A673 (cell line): ENCODE results near the gene SLC25A6. TPM values are rescaled to one million over a fixed set of nuclear protein-coding genes. Genes with fewer than 3 reads are reported as not detected.

Experiments
- BruUV-seq: library from RNA; stranded (reverse); fragments of 400-500 nt; replicated peaks from 2 replicates; lab custom pipeline; 2021; lab: Mats Ljungman, UMichigan
- CTCF ChIA-PET: fragments of 300-600 bp; sonication (Branson Sonifier 250); formaldehyde crosslinking; loops from one replicate; lab custom pipeline; 2022; ENCODE audit warnings: antibody characterized with exemption; lab: Charles Lee
- POLR2A ChIA-PET: fragments of 300-600 bp; sonication (Branson Sonifier 250); formaldehyde crosslinking; loops from one replicate; lab custom pipeline; 2022; ENCODE audit warnings: antibody characterized with exemption; ENCODE audit not compliant: low non-redundant PET; lab: Charles Lee
- DNase-seq: peaks from one replicate; pipeline ENCODE4 v3.0.0-alpha.2; 2015; ENCODE audit warnings: low spot score
- H3K27ac ChIP-seq: fragments of 200-600 bp; sonication (generic); 2 replicates; pipeline ENCODE4 v1.5.1; 2016; ENCODE audit warnings: mixed run types, low read depth, mild to moderate bottlenecking, mixed read lengths, antibody characterized with exemption, low read length; ENCODE audit not compliant: poor library complexity, severe bottlenecking
- H3K27me3 ChIP-seq: fragments of 200-600 bp; sonication (generic); replicated peaks from 2 replicates; pipeline ENCODE4 v1.6.1; 2017; ENCODE audit warnings: mixed run types, low read depth, mild to moderate bottlenecking, mixed read lengths, antibody characterized with exemption, low read length; ENCODE audit not compliant: insufficient read depth, poor library complexity
- H3K36me3 ChIP-seq: fragments of 200-600 bp; sonication (generic); 2 replicates; pipeline ENCODE4 v1.6.1; 2016; ENCODE audit warnings: mixed run types, mild to moderate bottlenecking, mixed read lengths, antibody characterized with exemption, low read length; ENCODE audit not compliant: insufficient read depth, poor library complexity, severe bottlenecking
- H3K4me1 ChIP-seq: fragments of 200-600 bp; sonication (generic); 2 replicates; pipeline ENCODE4 v1.6.1; 2017; ENCODE audit warnings: mixed run types, mild to moderate bottlenecking, mixed read lengths, antibody characterized with exemption, low read length; ENCODE audit not compliant: insufficient read depth, poor library complexity, severe bottlenecking
- H3K4me3 ChIP-seq: fragments of 200-600 bp; sonication (generic); 2 replicates; pipeline ENCODE4 v1.5.1; 2016; ENCODE audit warnings: low read depth, mixed run types, mild to moderate bottlenecking, mixed read lengths, low read length; ENCODE audit not compliant: poor library complexity, severe bottlenecking
- H3K9me3 ChIP-seq: fragments of 200-600 bp; sonication (generic); 2 replicates; pipeline ENCODE4 v1.6.1; 2016; ENCODE audit warnings: mixed run types, low read depth, mild to moderate bottlenecking, mixed read lengths, antibody characterized with exemption, low read length; ENCODE audit not compliant: poor library complexity, severe bottlenecking
- EZH2 ChIP-seq: fragments of 200-600 bp; sonication (generic); IDR thresholded peaks from 2 replicates; pipeline ENCODE4 v1.6.1; 2017; ENCODE audit warnings: borderline replicate concordance, low read depth, mild to moderate bottlenecking, mixed read lengths, antibody characterized with exemption, low read length; ENCODE audit not compliant: poor library complexity, severe bottlenecking
- intact Hi-C: fragments of 100-400 bp; cut with micrococcal nuclease; formaldehyde crosslinking; loops from one replicate; pipeline ENCODE4 v1.10.0; 2022; ENCODE audit not compliant: unreplicated experiment
- total RNA-seq: library from RNA; stranded (reverse); gene quantifications from 2 replicates; pipeline ENCODE4 v1.2.3, GENCODE V29; 2021
- TF ChIP-seq, protein P1 (sequence below): fragments of 300-800, 200-600 bp; sonication (generic); conservative IDR thresholded peaks from 2 replicates; pipeline ENCODE4 v1.5.1; 2017; ENCODE audit warnings: low read depth, mild to moderate bottlenecking, antibody characterized with exemption, low read length, moderate library complexity, mixed read lengths

The SLC25A6 gene
- total RNA-seq, 1 experiment from 2014 or later, result 423 TPM

DNA sequence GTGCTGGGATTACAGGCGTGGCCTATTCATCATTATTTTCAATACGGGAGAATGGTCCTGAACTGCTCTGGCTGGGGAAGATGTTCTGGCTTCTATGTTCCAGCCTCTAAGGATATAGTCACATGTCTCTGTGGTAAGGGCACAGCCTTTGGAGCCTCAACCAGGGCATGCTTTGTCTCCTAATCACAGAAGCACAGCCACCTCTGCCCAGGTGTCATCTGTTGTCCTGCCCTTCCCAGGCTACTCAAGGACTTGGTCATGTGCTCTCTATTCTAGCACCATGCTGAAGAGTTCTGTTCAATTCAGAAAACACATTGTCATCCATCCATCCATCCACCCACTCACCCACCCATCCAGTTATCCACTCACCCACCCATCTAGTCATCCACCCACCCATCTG is 31.3 kb upstream of the SLC25A6 start:
- BruUV-seq, result no TSS peak
- ChIA-PET CTCF (no interaction called here), POLR2A (no interaction called here)
- no peaks in the 10 kb centered on the region for H3K27me3 ChIP-seq
- H3K9me3 ChIP-seq, result peaks cover 15% of the 10 kb centered on the region
- intact Hi-C loops, result no loop called here
- H3K36me3 ChIP-seq, result peaks cover 24% of the 10 kb centered on the region
- no peak for DNase-seq
- H3K4me3 ChIP-seq, result no peak overlapping the region
- TF ChIP-seq EZH2, result no peak
- TF ChIP-seq, protein P1, sequence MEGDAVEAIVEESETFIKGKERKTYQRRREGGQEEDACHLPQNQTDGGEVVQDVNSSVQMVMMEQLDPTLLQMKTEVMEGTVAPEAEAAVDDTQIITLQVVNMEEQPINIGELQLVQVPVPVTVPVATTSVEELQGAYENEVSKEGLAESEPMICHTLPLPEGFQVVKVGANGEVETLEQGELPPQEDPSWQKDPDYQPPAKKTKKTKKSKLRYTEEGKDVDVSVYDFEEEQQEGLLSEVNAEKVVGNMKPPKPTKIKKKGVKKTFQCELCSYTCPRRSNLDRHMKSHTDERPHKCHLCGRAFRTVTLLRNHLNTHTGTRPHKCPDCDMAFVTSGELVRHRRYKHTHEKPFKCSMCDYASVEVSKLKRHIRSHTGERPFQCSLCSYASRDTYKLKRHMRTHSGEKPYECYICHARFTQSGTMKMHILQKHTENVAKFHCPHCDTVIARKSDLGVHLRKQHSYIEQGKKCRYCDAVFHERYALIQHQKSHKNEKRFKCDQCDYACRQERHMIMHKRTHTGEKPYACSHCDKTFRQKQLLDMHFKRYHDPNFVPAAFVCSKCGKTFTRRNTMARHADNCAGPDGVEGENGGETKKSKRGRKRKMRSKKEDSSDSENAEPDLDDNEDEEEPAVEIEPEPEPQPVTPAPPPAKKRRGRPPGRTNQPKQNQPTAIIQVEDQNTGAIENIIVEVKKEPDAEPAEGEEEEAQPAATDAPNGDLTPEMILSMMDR, result no peak
- no peak overlapping the region for H3K27ac ChIP-seq
- H3K4me1 ChIP-seq, result no peaks in the 10 kb centered on the region

DNA sequence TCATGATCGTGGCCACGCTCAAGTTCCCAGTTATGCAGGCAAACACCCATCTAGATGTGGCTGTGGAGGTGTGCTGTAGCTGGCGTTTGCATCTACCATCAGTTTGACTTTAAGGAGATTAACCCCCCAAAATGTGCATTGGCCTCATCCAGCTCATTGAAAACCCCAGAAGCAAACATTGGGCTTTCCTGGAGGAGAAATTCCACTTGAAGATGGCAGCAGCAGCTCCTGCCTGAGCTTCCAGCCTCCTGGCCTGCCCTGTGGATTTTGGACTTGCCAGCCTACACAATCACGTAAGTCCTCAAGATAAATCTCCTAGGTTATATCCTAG is 30.2 kb upstream of the SLC25A6 start:
- intact Hi-C loops, result no loop called here
- ChIA-PET CTCF (no interaction called here), POLR2A (no interaction called here)
- TF ChIP-seq, protein P1, result no peak
- BruUV-seq, result no TSS peak
- DNase-seq, result no peak
- Histone ChIP-seq H3K27me3 (no peaks in the 10 kb centered on the region), H3K4me3 (no peak overlapping the region), H3K27ac (no peak overlapping the region), H3K9me3 (peaks cover 15% of the 10 kb centered on the region), H3K4me1 (no peaks in the 10 kb centered on the region), H3K36me3 (peaks cover 28% of the 10 kb centered on the region)

DNA sequence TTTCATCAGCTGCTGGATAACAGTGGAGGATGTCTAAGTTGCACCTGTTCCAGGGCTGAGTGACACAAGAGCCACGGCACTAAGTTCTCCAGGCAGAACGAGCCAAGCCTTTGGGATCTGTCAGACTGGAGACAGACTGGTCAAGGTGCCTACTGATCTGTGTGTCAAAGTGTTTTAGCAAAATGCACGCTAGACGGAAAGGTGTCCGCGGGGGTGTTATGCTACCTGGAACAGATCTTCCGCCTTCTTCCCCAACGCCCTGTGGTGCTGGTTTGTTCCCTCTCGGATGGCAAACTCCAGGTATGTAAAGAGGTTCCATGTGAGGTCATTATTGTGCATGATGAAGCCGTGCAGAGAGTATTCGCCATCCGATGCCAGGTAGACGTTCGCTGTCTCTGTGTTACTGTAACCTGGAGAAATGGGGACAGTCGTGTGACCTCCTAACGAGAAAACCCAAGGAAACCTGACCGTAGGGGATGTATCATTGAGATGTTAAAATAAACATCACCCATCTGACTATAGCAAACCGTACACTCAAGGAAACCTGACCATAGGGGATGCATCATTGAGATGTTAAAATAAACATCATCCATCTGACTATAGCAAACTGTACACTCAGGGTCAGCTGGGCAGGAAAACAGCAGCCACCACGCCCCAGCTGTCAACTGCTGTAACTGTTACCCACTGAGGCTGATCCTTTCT is 29.7 kb upstream of the SLC25A6 start:
- TF ChIP-seq EZH2, result no peak
- TF ChIP-seq, protein P1, result no peak
- Histone ChIP-seq H3K4me3 (no peak overlapping the region), H3K36me3 (peaks cover 29% of the 10 kb centered on the region), H3K27ac (no peak overlapping the region), H3K9me3 (peaks cover 15% of the 10 kb centered on the region), H3K27me3 (no peaks in the 10 kb centered on the region), H3K4me1 (no peaks in the 10 kb centered on the region)
- ChIA-PET CTCF (no interaction called here), POLR2A (no interaction called here)
- intact Hi-C loops, result no loop called here
- BruUV-seq, result no TSS peak
- DNase-seq, result no peak
